Ovary (tissue), 9 donors: ENCODE data around the gene ANGPTL8. TPM values are rescaled to one million over a fixed set of nuclear protein-coding genes. Genes with fewer than 3 reads are reported as not detected.

ENCODE experiments used
- DNase-seq, 5 donors: peaks; one replicate each; pipeline ENCODE4 v3.0.0-alpha.2; 2019 to 2020
- H3K27ac ChIP-seq, 2 donors: fragments of 200-600 bp; one replicate each; pipeline versions ENCODE4 v1.5.1 to v1.8.0; 2019 to 2022
- H3K27me3 ChIP-seq: fragments of 200-600 bp; one replicate; pipeline ENCODE4 v1.8.0; 2022
- H3K36me3 ChIP-seq: fragments of 200-600 bp; sonication (generic); one replicate; pipeline ENCODE4 v1.5.1; 2019
- H3K4me1 ChIP-seq: one replicate; pipeline ENCODE4 v1.8.1; 2013; ENCODE audit warnings: mild to moderate bottlenecking, moderate library complexity; ENCODE audit not compliant: insufficient read depth
- H3K4me3 ChIP-seq: fragments of 200-600 bp; sonication (generic); one replicate; pipeline ENCODE4 v1.5.1; 2017
- H3K9me3 ChIP-seq, 2 donors: fragments of 200-600 bp in 1 of 2; sonication (generic) in 1 of 2; one replicate each; pipeline versions ENCODE4 v1.5.1 to v1.8.1; 2013 to 2019; ENCODE audit warnings: mild to moderate bottlenecking in 1 of 2, moderate library complexity in 1 of 2
- CTCF ChIP-seq, 3 donors: fragments of 450-650 bp in 2 of 3; fragments of 200-600 bp in 1 of 3; IDR thresholded peaks; one replicate each; pipeline versions ENCODE4 v1.5.1 to v1.8.0; 2016 to 2022; ENCODE audit warnings: antibody characterized with exemption in 3 of 3, mild to moderate bottlenecking in 1 of 3
- EP300 ChIP-seq: sonication (generic); formaldehyde crosslinking; IDR thresholded peaks from one replicate; pipeline ENCODE4 v1.6.1; 2017; ENCODE audit warnings: antibody characterized with exemption
- POLR2A ChIP-seq: fragments of 450-650 bp; IDR thresholded peaks from one replicate; pipeline ENCODE4 v1.6.1; 2017; ENCODE audit warnings: antibody characterized with exemption, mild to moderate bottlenecking, moderate library complexity
- WGBS, 3 donors: extraction: QIAGEN DNeasy Blood & Tissue Kit in 1 of 3; methylation state at CpG; one replicate each; pipeline versions ENCODE4 v1.1.5 to v1.1.7; 2013 to 2017; 5-methylcytosine and 5-hydroxymethylcytosine counted together
- intact Hi-C, 4 donors: fragments of 100-400 bp; cut with DNase I; formaldehyde crosslinking; loops; one replicate each; pipeline versions ENCODE4 v1.11.0 to v1.15.1; 2022 to 2023
- polyA plus RNA-seq, 2 donors: library from polyadenylated mRNA; stranded (reverse); fragments of 200-250 nt in 1 of 2; fragments of 350-450 nt in 1 of 2; fragmentation: Illumina TruSeq in 1 of 2; extraction: RNeasy Lipid Tissue Mini Kit (QIAGEN cat#74804) in 1 of 2; gene quantifications; one replicate each; pipeline ENCODE4 v1.2.3, GENCODE V29; 2013 to 2014
- total RNA-seq, 7 donors: library from RNA; depleted of rRNA in 2 of 7; stranded (reverse); fragments of >200 nt in 2 of 7; fragmentation: NEBNext Ultra II Directional in 3 of 7; extraction: Animal tissue kit (Norgen Biotek cat#: 25700) in 3 of 7; gene quantifications; one replicate each; pipeline versions ENCODE4 v1.1.0 to v1.2.4, GENCODE V29; 2016 to 2023
- donor health status: DM: no; HTN: no; CAD: no; lungs with moderate emphysema.
- donor health status: DM: no; HTN: no; CAD: no.
- donor health status: Bipolar disorder and iron deficiency.
- donor health status: DM: yes; HTN: yes; CAD: no.
- donor health status: DM: no; HTN: no; CAD: no.
- donor health status: DM: yes; HTN: yes; CAD: no.

ANGPTL8 gene
- total and polyA plus RNA-seq, 9 donors, result 0.50 to 0.93 (median 0.68) TPM; not detected in 5

- Histone ChIP-seq H3K4me1 (no peaks in the 10 kb centered on the region), H3K27me3 (no peaks in the 10 kb centered on the region), H3K36me3 (no peaks in the 10 kb centered on the region), H3K9me3 (no peaks in the 10 kb centered on the region), H3K27ac (no peak overlapping the region), H3K4me3 (no peak overlapping the region)
- 81 to 86% (median 86%) methylated on average over 2 of the region's 2 CpGs for WGBS, 3 donors
- TF ChIP-seq EP300, result no peak
- no peak for TF ChIP-seq POLR2A
- TF ChIP-seq CTCF (IDR thresholded peaks at IDR 0.05), result no peak
- intact Hi-C loops, result no loop called here
- no peak for DNase-seq
Measured at GRCh38 chr19:11273296-11273695, 33.9 kb downstream of the ANGPTL8 start.

GRCh38 chr19:11273989-11274388, 34.6 kb downstream of the ANGPTL8 start:
- TF ChIP-seq EP300 (no peak), CTCF (IDR thresholded peaks at IDR 0.05) (no peak), POLR2A (no peak)
- Histone ChIP-seq H3K27ac (no peak overlapping the region), H3K27me3 (no peaks in the 10 kb centered on the region), H3K36me3 (no peaks in the 10 kb centered on the region), H3K4me1 (no peaks in the 10 kb centered on the region), H3K4me3 (no peak overlapping the region), H3K9me3 (no peaks in the 10 kb centered on the region)
- no peak for DNase-seq
- intact Hi-C loops, result no loop called here
- 84 to 90% (median 88%) methylated on average over 5 of the region's 5 CpGs for WGBS, 3 donors

GRCh38 chr19:11274533-11275086, 35.2 kb downstream of the ANGPTL8 start:
- Histone ChIP-seq H3K36me3 (no peaks in the 10 kb centered on the region), H3K9me3 (no peaks in the 10 kb centered on the region), H3K27me3 (no peaks in the 10 kb centered on the region), H3K4me3 (no peak overlapping the region), H3K4me1 (no peaks in the 10 kb centered on the region), H3K27ac (no peak overlapping the region)
- intact Hi-C loops, result no loop called here
- WGBS, 3 donors, result 70 to 84% (median 72%) methylated on average over 4 of the region's 4 CpGs
- DNase-seq, result no peak
- TF ChIP-seq EP300, result no peak
- TF ChIP-seq CTCF (IDR thresholded peaks at IDR 0.05), result no peak
- TF ChIP-seq POLR2A, result no peak

- intact Hi-C loops, result no loop called here
- no peak for TF ChIP-seq POLR2A
- Histone ChIP-seq H3K27ac (no peak overlapping the region), H3K4me3 (no peak overlapping the region), H3K27me3 (no peaks in the 10 kb centered on the region), H3K4me1 (no peaks in the 10 kb centered on the region), H3K9me3 (no peaks in the 10 kb centered on the region), H3K36me3 (no peaks in the 10 kb centered on the region)
- WGBS, 3 donors, result 5 to 18% (median 14%) methylated on average over 6 of the region's 6 CpGs
- peak in 2 of 5 donors; percentile 43 to 61 for DNase-seq
Measured at GRCh38 chr19:11278670-11279069, 39.3 kb downstream of the ANGPTL8 start.

GRCh38 chr19:11279505-11280236, 40.3 kb downstream of the ANGPTL8 start:
- WGBS, 3 donors, result 90 to 94% (median 90%) methylated on average over 5 of the region's 5 CpGs
- TF ChIP-seq CTCF (IDR thresholded peaks at IDR 0.05) (no peak), POLR2A (no peak), EP300 (no peak)
- Histone ChIP-seq H3K9me3 (no peaks in the 10 kb centered on the region), H3K4me3 (no peak overlapping the region), H3K36me3 (no peaks in the 10 kb centered on the region), H3K4me1 (no peaks in the 10 kb centered on the region), H3K27ac (no peak overlapping the region), H3K27me3 (no peaks in the 10 kb centered on the region)
- intact Hi-C loops, result loop anchor here in 1 of 4 donors (10.0 kb wide), 1 partner anchor 55 kb away; no protein-coding TSS in a partner anchor
- no peak for DNase-seq
